GM19351 (cell line): ENCODE measurements around the gene ATP2B3.

Experiments
- ATAC-seq: cut with Tn5 transposase; IDR thresholded peaks from one replicate; pipeline ENCODE4 v1.9.1; 2021; ENCODE audit warnings: mild to moderate bottlenecking, moderate library complexity; ENCODE audit not compliant: unreplicated experiment

Gene ATP2B3

DNA sequence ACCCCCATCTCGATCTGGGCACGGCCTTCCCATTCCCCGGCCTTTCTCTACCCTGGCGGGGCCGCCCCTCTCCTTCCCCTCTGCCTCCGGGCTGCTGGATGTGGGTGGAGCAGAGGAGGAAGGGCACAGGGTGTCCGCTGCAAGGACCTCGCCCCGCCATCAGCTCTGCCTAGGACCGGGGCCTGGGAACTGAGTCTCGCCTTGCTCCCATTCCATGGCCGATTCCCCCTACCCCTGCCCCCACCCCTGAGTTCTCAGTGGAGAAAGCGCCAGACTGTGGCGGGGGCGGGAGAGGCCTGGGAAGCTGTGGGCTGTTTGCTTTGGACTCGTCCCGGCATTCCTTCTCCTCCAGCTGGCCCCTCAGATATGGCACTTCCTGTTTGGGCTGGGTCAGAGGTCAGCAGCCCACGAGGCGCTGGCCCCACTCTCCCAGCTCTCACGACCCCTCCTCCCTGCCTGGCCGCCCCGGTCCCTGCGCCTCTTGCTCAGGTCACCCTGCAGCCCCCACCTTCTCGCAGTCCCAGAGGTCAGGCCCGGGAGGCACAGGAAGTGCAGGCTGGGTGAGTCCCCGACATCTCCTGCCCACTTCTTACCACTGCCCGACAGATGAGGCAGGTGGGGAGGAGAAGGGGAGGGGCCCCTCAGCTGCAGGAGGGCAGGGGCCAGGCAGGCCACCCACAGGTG lies 29.1 kb upstream of the ATP2B3 start:
- ATAC-seq: no peak

GRCh38 chrX:153490217-153490930 lies 27.1 kb upstream of the ATP2B3 start:
- no peak for ATAC-seq

GRCh38 chrX:153491351-153491914 lies 26.0 kb upstream of the ATP2B3 start:
- ATAC-seq: no peak

DNA sequence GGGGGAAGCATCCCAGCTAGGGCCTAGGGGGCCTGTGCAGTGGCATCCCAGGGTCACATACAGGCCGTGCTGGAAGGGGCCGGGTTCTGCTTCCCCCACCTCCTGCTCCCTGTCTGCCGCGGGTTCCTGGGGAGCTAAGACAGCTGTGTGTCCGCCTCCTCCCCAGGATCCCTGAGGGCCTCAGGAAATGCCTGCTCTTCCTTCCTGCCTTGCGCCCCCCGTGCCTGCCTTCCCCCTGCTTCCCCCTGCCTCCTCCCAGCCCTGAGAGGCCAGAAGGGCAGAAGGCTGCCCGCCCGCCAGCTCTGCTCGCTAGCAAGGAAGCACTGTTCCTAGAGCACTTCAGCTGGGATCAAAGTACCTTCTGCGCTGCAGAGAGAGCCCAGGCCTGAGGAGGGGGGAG lies 25.5 kb upstream of the ATP2B3 start:
- ATAC-seq: no peak

DNA sequence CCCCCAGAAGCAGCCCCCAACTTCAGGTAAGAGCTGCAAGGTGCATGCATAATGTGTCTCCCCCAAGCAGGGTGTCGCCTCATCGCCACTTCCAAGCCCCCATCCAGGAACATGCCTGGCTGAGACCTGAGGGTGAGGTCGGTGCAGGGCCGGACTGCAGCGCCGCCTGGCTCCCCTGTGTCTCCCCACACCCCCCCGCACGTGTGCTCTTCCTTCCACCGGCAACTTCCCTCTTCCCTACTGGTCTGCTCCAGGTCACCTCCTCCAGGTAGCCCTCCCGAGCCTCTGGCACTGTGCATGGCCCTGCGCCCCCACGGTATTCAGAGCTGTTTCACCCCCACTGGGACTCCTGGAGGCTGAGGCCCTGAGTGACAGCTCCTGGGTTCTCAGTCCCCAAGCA lies 24.9 kb upstream of the ATP2B3 start:
- no peak for ATAC-seq

- no peak for ATAC-seq
Observed at GRCh38 chrX:153493085-153493484, 24.4 kb upstream of the ATP2B3 start.

DNA sequence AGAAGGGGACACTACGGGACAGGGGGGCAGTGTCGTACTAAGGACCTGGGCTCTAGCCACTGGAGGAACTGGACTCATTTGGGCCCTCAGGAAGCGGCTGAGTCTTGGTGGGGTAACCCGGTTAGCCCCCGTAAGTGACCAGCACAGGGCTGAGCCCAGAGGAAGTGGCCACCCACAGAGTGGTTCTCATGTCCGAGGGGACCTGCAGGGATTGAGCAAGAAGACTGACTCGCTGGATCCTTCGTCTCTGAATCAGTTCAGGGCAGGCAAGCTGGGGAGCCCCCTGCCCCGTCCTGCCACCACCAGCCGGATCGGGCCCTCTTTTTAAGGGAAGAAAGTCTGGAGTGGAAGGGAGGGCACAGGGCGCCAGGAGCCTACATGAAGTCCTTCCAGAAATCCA lies 23.4 kb upstream of the ATP2B3 start:
- ATAC-seq: no peak

- ATAC-seq: no peak
Observed at GRCh38 chrX:153494541-153495361, 22.7 kb upstream of the ATP2B3 start, which contains the start of gene BGN. Gene BGN (plus strand): TSS chrX:153494980. CDS start chrX:153504632, 9,652 bp downstream.

DNA sequence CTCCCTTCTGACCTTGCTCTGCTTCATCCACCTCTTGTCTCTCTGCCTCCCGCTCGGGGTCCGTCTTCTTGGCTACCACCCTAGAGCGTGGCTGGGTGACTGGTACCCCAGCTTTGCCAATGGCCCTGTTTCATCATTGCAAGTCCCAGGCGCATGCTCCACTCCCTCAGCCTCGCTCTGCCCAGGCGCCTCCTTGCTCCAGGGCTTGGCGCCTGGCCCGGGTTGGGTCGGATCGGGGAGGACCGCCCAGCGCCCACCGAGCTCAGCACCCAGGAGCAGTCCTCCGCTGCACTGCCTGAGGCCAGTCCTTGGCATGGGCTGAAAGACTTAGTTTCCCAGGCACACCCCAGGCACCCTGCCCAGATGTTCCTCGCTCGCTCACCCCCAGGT lies 22.1 kb upstream of the ATP2B3 start:
- no peak for ATAC-seq

DNA sequence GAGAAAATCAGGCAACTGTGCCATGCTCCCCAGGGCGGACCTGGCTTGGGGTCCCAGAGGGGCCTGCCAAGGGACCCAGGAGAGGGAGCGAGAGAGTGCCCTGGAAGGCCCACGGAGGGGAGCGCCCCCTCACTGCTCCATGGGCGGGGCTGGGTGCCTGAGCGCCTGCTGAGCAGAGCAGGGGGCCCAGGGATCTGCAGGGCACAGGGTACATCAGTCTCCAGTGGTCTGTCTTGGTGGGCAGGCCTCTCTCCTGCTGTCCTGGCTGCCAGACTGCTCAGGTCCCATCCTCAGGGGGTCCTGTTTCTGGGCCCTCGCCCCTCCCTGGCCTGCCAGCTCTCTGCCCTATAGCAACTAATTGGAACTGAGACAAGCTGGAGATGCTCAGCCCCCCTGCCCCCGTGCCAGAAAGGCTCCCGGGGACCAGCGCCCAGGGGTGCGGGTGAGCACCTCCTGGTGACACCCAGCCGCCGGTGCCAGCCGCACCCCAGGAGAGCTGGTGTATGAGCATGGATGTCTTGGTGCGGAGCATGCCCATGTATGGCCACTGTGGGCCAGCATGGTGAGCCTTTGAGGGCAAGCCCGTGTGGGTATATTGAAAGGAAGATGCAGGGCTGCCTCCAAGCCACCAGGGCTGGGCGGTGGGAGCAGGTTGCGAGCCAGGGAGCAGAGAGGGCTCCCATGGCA lies 21.4 kb upstream of the ATP2B3 start:
- ATAC-seq: no peak

- ATAC-seq: no peak
Observed at GRCh38 chrX:153496590-153496959, 20.9 kb upstream of the ATP2B3 start.

DNA sequence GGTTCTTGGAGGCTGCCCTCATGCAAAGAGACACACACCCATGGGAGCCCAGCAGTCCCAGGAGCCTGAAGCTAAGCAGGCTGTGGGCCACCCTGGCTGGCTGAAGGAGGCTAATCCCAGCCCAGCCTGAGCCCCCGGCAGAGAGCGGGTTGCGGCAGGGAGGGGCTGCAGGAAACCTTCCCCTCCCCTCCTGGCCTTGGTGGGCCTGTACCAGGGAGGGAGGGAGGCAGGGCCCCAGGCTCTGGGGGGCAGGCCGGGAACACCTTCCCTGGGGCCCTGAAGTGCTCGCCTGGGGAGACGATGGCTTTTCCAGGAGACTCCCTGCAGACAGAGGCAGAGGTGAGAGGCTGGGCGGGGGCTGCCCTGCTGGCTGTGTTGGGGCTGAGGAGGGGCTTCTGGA lies 19.0 kb upstream of the ATP2B3 start:
- ATAC-seq: no peak

- no peak for ATAC-seq
Observed at GRCh38 chrX:153499341-153499740, 18.1 kb upstream of the ATP2B3 start.

GRCh38 chrX:153499876-153500275 lies 17.6 kb upstream of the ATP2B3 start:
- ATAC-seq: no peak

DNA sequence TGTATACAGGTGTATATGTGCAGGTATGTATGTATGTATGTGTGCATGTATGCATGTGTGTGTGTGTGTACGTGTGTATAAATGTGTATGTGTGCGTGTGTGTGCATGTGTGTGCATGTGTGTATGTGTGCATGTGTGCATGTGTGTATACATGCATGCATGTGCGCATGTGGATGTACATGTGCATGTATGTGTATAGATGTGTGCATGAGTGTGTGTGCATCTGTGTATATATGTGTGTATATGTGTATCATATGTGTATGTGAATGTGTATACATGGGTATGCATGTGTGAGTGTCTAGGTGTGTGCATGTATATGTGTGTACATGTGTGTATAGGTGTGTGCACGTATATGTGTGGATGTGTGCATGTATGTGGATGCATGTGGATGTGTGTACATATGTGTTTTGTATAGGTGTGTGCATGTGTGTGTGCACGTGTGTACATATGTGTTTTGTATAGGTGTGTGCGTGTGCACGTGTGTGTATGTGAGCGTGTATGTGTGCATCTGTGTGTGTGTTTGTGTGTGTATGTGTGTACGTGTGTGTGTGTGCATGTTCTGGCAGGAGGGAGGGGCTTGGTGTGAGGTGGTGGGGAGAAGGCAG lies 16.7 kb upstream of the ATP2B3 start:
- ATAC-seq: no peak

GRCh38 chrX:153501530-153501929 lies 15.9 kb upstream of the ATP2B3 start:
- no peak for ATAC-seq

DNA sequence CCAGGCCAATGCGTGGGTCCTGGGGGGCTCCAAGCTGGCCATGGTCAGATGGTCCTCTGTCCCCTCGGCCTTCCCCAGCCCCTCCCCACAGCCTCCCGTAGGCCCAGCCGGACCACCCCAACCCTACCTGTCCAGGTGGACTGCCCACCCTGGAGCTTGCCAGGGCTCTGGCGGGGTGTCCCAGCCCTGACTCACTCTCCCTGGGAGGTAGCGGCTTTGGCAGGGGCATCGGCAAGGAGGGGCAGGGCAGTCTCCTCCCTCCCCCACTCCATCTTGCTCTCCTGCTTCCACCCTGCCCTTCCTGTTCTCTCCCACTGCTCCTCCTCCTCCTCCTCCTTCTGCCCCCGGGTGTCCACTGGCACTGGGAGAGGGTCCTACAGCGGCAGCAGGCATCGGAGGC lies 15.3 kb upstream of the ATP2B3 start:
- ATAC-seq: no peak

DNA sequence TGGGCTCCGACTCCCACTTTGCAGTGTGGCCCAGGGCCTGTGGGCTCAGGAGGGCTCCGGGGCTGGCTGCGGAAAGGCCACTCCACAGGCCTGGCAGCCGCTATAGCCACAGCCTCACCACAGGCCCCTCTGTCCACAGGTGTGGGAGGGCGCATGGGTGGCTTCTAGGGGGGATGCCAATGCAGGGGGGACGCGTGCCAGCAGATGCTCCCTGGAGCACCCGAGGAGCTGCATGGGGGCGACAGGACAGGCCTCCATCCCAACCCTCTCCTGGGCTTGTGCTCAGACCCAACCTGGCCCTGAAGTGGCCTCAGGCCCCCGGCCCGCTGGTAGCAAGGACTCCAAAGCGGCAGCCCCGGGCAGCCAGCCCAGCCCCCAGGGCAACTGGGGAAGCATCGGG lies 14.6 kb upstream of the ATP2B3 start:
- no peak for ATAC-seq

DNA sequence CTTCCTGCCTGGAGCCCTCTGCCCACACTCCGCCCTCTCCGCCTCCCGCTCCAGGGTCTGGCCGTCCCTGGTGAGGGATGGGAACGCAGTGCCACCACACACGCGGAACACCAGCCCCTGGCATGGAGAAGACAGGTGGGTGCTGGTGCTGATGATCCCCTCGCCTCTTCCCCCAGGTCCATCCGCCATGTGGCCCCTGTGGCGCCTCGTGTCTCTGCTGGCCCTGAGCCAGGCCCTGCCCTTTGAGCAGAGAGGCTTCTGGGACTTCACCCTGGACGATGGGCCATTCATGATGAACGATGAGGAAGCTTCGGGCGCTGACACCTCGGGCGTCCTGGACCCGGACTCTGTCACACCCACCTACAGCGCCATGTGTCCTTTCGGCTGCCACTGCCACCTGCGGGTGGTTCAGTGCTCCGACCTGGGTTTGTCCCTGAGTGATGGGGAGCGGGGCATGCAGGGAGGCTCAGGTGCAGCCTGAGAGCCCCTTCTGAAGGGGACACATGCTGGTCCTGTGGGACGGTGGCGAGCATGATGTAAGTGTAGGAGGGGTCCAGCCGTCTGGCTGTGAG lies 12.9 kb upstream of the ATP2B3 start:
- ATAC-seq: no peak

DNA sequence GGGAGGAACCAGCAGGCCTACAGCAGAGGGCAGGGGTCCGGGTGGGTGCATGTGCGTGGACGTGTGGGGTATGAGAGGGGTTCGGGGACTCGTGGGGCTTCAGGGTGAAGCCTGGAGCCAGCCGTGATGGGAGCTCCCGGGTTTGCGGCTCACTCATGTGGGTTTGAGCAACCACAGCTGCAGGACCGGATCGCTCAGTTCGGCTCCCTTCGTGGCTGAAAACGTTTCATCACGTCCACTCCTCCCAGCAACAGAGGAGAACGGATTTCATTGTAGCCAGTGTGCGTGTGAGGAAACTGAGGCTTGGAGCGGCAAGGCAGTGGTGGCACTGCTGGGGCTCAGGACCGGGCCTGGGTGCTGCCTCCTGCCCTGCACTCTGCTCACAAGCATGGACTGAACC lies 12.1 kb upstream of the ATP2B3 start:
- no peak for ATAC-seq
